Kasumi-1 (cell line): ENCODE results near the gene TLE3.

ENCODE experiments used
- DNase-seq, 2 experiments: peaks; one replicate each; lab custom pipeline; 2025; lab: John Stamatoyannopoulos, UW

Gene TLE3

DNA sequence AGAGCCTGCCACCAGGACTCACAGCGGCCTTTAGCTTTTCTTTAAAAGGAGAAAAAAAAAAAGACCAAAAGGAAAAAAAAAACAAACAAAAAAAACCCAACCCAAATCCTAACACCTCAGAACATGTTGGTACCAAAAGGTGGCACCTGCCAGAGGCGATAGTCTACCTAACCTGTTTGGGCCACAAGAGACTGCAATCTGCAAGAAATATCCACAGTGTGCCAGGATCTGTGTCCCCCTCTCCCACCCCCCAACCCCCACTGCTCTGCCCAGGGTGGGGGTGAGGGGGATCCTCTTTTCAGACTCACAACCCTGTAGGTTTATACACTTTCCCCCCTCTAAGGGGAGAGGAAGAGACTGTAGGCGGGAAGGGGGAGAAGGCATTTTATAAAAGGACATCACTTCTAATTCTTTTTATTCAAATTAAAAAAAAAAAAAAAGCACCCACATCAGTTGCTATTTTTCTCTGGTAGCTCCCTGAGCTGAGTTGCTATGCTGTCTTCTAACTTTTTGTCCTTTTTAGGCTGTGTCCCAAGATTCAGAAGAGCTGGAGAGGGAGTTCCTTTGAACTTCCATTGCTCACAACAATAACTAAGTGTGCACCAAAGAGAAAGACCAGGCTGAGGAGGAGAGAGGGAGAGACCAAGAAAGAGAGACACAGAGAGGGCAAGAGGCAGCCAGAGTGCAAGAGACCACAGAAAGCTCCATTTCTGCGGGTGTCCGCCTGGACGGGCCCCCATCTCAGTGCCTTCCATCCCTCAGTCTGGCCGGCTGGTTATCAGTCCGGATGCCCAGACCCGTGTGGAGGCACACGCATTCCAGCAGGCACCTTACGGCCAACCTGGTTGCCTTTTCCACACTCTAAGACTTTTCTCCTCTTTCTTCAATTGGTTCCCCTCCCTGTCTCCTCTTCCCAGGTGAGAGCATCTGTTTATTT, 48.9 kb downstream of the TLE3 start:
- no peak for DNase-seq

GRCh38 chr15:70048198-70048565, 49.5 kb downstream of the TLE3 start:
- DNase-seq = no peak

GRCh38 chr15:70047386-70048197, 50.1 kb downstream of the TLE3 start:
- DNase-seq = no peak

DNA sequence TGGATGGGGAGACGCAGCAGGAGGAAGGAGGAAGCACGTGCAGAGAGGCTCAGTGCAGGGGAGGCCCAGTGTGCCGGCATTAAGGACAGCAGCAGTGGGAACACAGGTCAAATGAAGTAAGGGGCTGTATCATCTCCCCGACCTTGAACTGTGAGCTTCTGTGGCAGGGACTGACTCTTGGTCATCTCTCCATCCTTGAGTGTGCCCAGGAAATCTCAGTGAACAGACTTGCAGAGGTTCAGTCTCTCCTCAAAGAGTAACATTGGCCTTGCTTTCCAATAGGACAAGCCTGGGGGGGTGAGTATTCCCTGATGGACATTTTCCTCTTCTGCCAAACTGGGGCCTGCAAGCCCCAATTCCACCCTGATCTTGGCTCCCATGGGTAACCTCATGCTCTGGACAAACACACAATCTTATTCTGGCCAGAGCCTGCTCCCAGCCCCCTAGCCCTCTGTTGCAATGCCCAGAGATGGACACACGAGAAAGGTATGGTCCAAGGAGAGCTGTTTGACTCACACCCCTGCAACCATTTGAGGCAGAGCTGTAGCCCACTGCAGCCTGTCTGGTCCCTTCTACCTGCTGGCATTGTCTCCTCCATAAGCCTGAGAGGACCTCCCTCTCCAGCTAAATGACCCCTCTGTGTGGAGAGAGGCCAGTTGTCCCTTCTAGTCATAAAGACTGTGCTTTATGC, 50.9 kb downstream of the TLE3 start:
- DNase-seq = no peak

GRCh38 chr15:70045045-70045444, 52.7 kb downstream of the TLE3 start:
- no peak for DNase-seq

DNA sequence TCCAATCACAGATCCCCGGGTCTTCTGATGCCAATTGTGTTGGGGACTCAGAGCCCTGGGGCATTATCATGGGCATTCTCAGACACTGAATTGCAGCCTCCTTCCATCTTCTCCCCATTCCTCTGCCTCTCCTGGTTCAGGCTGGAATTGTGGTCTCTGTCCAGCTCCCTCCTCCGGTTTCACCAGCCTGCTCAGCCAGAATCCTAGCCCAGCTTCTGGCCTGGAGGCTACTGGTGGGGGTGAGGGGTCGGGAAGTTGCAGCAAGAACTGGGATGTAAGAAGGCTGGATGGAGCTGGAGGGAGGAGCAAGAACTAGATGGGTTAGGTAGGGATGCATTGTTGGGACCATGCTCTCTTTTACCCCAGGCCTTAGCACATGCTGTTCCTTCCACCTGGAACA, 53.5 kb downstream of the TLE3 start:
- no peak for DNase-seq

- no peak for DNase-seq
These were observed 54.1 kb downstream of the TLE3 start for GRCh38 chr15:70043590-70043989.

DNA sequence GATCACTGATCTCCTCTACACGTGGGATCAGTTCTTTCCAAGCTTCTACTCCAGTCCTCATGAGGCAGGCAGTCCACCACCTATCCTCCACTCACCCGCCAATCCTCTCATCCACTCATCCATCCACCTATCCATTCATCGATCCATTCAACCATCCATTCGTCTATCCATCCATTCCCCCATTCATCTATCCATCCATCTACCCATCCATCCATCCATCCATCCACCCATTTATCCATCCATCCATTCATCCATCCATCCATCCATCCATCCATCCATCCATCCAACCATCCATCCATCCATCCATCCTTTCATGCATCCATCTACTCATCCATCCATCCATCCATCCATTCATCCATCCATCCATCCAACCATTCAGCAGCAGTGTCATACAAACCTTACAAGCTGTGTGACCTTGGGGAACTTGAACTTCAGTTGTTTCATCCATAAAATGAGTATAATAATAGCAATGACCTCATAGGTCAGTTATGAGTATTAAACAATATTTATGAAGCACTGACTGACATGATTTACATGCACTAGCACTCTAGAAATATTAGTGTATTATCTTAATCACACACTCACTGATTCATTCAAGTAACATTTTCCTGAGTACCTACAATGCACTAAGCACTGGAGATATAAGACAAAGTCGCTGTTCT, 55.0 kb downstream of the TLE3 start:
- DNase-seq = no peak

GRCh38 chr15:70039917-70040316, 57.8 kb downstream of the TLE3 start:
- no peak for DNase-seq

DNA sequence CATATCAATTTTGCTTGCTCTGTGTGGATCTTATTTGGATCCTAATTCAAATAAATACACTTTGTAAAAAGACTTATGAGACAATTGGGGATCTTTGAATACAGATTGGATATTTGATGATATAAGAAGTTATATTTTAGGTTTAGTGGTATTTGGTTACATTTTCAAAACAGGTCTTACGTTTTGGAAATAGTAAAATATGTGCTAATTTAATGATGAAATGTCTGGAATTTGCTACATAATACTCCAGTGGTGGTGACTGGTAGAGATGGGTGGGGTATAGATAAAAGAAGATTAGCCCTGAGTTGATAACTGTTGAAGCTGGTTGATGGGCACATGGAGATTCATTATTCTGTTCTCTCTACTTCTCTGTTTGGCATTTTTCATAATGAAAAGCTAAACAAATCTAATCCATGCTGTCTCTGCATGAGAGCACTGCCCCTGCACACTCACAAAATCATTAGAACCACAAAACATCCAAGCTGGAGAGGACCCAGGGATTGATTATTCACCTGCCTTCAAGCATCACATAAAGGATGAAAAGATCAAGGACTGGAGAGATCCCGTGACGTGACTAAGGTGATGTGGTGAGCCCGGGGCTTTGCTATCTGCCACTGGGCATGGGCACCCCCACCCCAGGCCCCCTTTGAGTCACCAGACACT, 58.9 kb downstream of the TLE3 start:
- no peak for DNase-seq

DNA sequence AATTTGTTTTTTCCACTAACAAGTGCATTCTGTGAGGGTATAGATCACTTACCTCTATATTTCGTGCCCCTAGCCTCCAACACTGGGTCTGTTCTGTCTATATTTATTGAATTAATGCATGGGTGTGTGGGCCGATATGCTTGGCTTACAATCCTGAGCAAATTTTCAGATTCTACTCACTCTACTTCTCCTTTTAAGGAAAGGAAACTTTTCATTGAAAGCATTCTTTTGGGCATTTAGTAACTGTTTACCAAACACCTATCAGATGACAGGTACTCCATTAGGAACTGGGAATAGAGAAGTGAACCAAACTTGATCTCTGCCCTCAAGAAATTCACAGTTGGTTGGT, 60.5 kb downstream of the TLE3 start:
- no peak for DNase-seq

GRCh38 chr15:70036585-70037291, 61.0 kb downstream of the TLE3 start:
- no peak for DNase-seq

DNA sequence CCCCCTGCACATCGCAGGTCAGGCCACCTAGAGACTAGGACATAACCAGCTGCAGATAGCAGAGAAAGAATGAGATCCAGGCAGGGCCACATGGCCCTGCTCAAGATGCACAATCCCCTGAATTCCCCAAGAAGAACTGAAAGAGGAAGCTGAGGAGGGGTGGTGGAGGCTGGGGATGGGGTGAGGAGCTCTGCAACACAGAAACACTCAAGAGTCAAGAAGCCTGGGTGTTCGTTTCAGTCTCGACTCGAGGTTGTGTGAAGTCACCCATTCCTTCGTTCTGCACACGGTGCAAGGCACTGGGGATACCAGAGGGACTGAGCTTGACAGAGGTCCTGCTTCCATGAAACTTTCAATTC, 62.0 kb downstream of the TLE3 start:
- no peak for DNase-seq

DNA sequence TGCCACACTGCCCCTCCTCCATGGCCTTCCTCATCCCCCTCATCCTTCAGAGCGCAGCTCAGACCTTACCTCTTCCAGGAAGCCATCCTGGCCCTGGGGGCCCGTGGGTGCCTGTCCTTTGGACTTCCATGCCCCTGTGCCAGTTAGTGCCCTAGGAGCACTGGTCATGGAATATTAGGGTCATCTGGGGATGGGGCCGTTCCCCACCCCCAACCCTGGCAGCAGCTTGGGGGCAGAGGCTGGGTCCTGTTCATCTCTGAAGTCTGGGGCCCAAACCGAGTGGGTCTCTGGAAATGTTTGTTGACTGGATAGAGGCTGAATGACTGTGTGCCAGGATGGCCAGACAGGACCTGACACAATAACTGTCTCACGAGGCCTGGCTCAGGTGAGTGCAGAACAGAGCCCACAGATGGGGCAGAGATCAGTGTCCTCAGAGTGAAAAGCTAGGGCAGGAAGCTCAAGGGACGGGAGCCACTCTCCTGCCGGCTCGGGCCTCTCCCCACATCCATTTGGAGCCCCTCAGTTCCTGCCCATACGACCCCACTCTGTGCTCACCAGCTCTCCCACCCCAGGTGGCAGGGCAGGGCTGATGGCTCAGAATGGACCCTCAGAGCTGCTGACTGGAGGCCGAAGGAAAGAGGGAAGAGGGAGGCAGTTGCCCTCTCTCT, 62.5 kb downstream of the TLE3 start:
- no peak for DNase-seq

- no peak for DNase-seq
These were observed 63.1 kb downstream of the TLE3 start for GRCh38 chr15:70034596-70034995.

- no peak for DNase-seq
These were observed 63.6 kb downstream of the TLE3 start for GRCh38 chr15:70034141-70034540.

- no peak for DNase-seq
These were observed 64.1 kb downstream of the TLE3 start for GRCh38 chr15:70033529-70034140.

DNA sequence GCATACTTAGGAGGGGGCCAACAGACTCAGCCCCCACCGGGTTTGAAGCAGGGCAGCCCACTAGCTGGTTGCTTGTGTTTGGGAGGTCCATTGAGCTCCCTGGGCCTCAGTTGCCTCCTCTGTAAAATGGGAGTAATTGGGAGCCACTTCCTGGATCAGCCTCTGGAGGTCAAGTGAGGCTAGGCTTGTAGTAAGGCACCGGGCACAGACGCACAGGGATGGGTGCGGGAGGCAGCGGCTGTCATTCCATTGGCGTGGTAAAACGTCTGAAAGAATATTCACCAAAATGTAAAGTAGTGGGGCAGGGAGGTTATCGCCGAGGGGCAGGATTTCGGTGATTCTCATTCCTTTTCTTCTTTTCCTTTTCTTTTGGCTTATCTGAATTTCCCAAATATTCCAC, 64.6 kb downstream of the TLE3 start:
- DNase-seq = no peak

DNA sequence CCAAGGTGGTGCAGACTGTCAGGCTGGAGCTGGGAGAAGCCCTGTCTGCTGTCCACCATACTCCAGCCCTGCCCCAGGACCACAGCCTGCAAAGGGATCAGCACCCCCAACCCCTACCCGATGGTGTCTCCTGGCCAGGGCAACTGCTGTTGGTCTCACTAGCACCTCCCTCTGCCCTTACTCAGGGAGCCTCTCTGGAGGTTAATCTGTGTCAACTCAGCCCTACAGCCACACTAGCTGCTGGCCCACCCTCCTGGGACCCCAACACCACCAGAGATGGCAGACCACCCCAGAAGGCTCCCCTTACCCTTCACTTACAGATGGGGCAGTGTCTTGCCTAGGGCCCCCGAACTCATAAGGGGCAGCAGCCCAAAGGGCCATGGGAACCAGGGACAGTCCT, 65.2 kb downstream of the TLE3 start:
- DNase-seq = no peak

DNA sequence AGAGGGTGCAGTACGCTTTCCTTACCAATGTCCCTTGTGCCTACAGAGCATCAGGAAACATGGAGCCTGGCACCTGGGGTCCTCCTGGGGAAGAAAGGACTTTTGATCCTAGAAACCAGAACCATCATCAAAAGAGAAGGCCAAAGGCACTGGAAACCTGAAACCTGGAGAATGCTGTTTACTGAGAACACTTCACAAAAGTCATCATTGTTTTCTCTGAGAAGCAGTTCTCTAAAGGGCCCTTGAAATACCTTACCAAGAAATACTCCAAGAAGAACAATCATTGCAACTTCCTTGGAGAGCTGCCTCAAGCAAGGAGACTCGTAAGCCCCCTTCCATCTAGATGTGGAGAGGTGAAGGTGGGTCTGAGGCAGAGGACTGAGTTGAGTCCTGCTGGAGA, 66.0 kb downstream of the TLE3 start:
- DNase-seq = no peak
